Measurements from ENCODE around the gene TENM4.

Gene TENM4

GRCh38 chr11:79128291-79128690 lies 312.5 kb downstream of the TENM4 start:
- DNase-seq (ENCODE audit: low spot score in 2 of 2): no peak
- no peak overlapping the region for H3K27ac Mint-ChIP-seq (ENCODE audit: low read depth)
- no peaks in the 10 kb centered on the region for H3K36me3 Mint-ChIP-seq (ENCODE audit: insufficient read depth)
- H3K27me3 Mint-ChIP-seq: peaks cover 9% of the 10 kb centered on the region
- peaks cover 19% of the 10 kb centered on the region for H3K9me3 Mint-ChIP-seq
- no peak for ATAC-seq (replicated peaks; ENCODE audit: extremely low read depth, poor library complexity, severe bottlenecking)
- H3K4me1 Mint-ChIP-seq: no peaks in the 10 kb centered on the region
- no peak overlapping the region for H3K4me3 Mint-ChIP-seq

DNA sequence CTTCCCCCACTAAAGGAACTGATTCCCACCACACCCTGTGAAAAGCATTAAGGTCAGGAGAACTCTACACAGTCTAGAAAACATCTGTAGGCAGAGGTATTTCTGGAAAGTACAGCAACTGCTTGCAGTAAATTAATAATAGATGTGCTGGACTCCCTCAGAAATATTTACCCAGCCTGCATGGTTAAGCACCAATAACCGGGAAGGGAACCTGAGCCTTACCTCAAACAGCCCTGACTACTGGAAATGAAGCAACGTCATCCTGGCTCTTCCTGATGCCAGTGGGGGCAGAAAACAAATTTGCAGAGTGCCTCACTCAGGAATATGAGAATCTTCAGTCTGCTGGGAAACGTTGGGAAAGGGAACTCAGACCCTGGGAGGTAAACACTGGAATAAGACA lies 318.1 kb downstream of the TENM4 start:
- Mint-ChIP-seq H3K36me3 (ENCODE audit: insufficient read depth) (no peaks in the 10 kb centered on the region), H3K9me3 (peaks cover 6% of the 10 kb centered on the region), H3K27ac (ENCODE audit: low read depth) (no peak overlapping the region), H3K4me1 (no peaks in the 10 kb centered on the region), H3K27me3 (no peaks in the 10 kb centered on the region), H3K4me3 (no peak overlapping the region)
- ATAC-seq (replicated peaks; ENCODE audit: extremely low read depth, poor library complexity, severe bottlenecking): no peak
- DNase-seq (ENCODE audit: low spot score in 2 of 2): no peak

- H3K27me3 Mint-ChIP-seq: no peaks in the 10 kb centered on the region
- peaks cover 6% of the 10 kb centered on the region for H3K9me3 Mint-ChIP-seq
- no peak overlapping the region for H3K4me3 Mint-ChIP-seq
- H3K27ac Mint-ChIP-seq (ENCODE audit: low read depth): no peak overlapping the region
- H3K4me1 Mint-ChIP-seq: no peaks in the 10 kb centered on the region
- no peaks in the 10 kb centered on the region for H3K36me3 Mint-ChIP-seq (ENCODE audit: insufficient read depth)
- no peak for DNase-seq (ENCODE audit: low spot score in 2 of 2)
- no peak for ATAC-seq (replicated peaks; ENCODE audit: extremely low read depth, poor library complexity, severe bottlenecking)
Observed at GRCh38 chr11:79121351-79121750, 319.5 kb downstream of the TENM4 start.

GRCh38 chr11:79119491-79120284 lies 321.1 kb downstream of the TENM4 start:
- H3K27ac Mint-ChIP-seq (ENCODE audit: low read depth): no peak overlapping the region
- ATAC-seq (replicated peaks; ENCODE audit: extremely low read depth, poor library complexity, severe bottlenecking) (no peak), DNase-seq (ENCODE audit: low spot score in 2 of 2) (no peak)
- no peaks in the 10 kb centered on the region for H3K27me3 Mint-ChIP-seq
- H3K36me3 Mint-ChIP-seq (ENCODE audit: insufficient read depth): no peaks in the 10 kb centered on the region
- H3K4me3 Mint-ChIP-seq: no peak overlapping the region
- H3K4me1 Mint-ChIP-seq: no peaks in the 10 kb centered on the region
- H3K9me3 Mint-ChIP-seq: no peaks in the 10 kb centered on the region

GRCh38 chr11:79117488-79117887 lies 323.3 kb downstream of the TENM4 start:
- no peaks in the 10 kb centered on the region for H3K36me3 Mint-ChIP-seq (ENCODE audit: insufficient read depth)
- no peaks in the 10 kb centered on the region for H3K27me3 Mint-ChIP-seq
- H3K9me3 Mint-ChIP-seq: no peaks in the 10 kb centered on the region
- no peaks in the 10 kb centered on the region for H3K4me1 Mint-ChIP-seq
- DNase-seq (ENCODE audit: low spot score in 2 of 2) (no peak), ATAC-seq (replicated peaks; ENCODE audit: extremely low read depth, poor library complexity, severe bottlenecking) (no peak)
- H3K4me3 Mint-ChIP-seq: no peak overlapping the region
- no peak overlapping the region for H3K27ac Mint-ChIP-seq (ENCODE audit: low read depth)

DNA sequence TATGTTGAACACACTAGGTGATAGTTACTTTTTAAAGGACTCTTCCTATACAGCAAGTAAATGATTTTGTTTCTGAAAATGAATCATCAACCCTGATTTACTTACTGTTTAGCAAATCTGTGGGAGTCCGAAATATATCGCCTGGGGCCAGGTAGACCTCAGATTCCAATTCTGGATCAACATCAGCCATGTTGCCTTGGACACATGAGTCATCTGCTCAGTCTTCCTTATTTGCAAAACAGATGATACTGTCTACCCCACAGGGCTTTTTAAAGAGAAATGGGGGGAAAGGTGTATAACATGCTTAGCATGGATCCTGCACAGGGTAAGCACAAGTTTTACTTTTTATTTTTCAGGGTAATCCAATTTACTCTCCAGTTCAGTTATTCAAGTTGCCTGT lies 324.2 kb downstream of the TENM4 start:
- Mint-ChIP-seq H3K27me3 (no peaks in the 10 kb centered on the region), H3K9me3 (peaks cover 7% of the 10 kb centered on the region), H3K4me1 (no peaks in the 10 kb centered on the region), H3K27ac (ENCODE audit: low read depth) (no peak overlapping the region), H3K4me3 (no peak overlapping the region), H3K36me3 (ENCODE audit: insufficient read depth) (peaks cover 1% of the 10 kb centered on the region)
- DNase-seq (ENCODE audit: low spot score in 2 of 2) (no peak), ATAC-seq (replicated peaks; ENCODE audit: extremely low read depth, poor library complexity, severe bottlenecking) (no peak)

GRCh38 chr11:79113054-79113690 lies 327.7 kb downstream of the TENM4 start:
- Mint-ChIP-seq H3K36me3 (ENCODE audit: insufficient read depth) (peaks cover 1% of the 10 kb centered on the region), H3K27me3 (no peaks in the 10 kb centered on the region), H3K27ac (ENCODE audit: low read depth) (no peak overlapping the region), H3K4me3 (no peak overlapping the region), H3K4me1 (no peaks in the 10 kb centered on the region), H3K9me3 (peaks cover 10% of the 10 kb centered on the region)
- ATAC-seq (replicated peaks; ENCODE audit: extremely low read depth, poor library complexity, severe bottlenecking) (no peak), DNase-seq (ENCODE audit: low spot score in 2 of 2) (no peak)

DNA sequence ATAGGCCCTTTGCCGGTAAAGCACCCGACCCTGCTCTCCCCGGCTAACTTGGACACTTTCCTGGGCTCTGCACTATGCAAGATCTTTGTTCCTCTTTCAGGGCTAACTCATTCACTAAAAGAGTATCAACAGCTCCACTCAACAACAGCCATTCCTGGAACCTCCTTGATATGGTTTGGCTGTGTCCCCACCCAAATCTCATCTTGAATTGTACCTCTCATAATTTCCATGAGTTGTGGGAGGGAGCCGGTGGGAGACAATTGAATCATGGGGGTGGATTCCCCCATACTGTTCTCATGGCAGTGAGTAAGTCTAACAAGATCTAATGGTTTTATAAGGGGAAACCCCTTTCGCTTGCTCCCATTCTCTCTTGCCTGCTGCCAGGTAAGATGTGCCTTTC lies 330.0 kb downstream of the TENM4 start:
- Mint-ChIP-seq H3K4me3 (no peak overlapping the region), H3K4me1 (no peaks in the 10 kb centered on the region), H3K27me3 (no peaks in the 10 kb centered on the region), H3K27ac (ENCODE audit: low read depth) (no peak overlapping the region), H3K36me3 (ENCODE audit: insufficient read depth) (peaks cover 1% of the 10 kb centered on the region), H3K9me3 (peaks cover 10% of the 10 kb centered on the region)
- no peak for DNase-seq (ENCODE audit: low spot score in 2 of 2)
- no peak for ATAC-seq (replicated peaks; ENCODE audit: extremely low read depth, poor library complexity, severe bottlenecking)

DNA sequence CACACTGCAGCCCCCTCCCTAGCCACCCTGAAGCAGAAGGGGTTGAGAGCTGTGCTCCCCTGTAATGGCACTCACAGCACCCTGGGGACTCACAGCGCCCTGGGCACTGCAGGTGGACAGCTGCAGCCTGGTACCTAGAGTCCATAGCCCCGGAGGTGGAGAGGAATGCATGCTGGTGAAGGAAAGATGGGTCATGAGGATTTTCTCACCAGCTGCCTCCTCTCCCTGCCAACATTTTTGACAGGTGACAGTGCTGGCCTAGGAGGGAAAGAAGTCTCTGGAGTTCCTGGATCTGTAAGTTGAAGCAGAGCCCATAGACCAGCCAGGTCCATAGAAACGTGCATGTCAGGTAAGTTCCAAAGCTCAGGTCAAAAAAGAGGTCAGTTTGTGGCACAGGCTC lies 330.5 kb downstream of the TENM4 start:
- no peaks in the 10 kb centered on the region for H3K4me1 Mint-ChIP-seq
- no peak overlapping the region for H3K4me3 Mint-ChIP-seq
- H3K36me3 Mint-ChIP-seq (ENCODE audit: insufficient read depth): peaks cover 1% of the 10 kb centered on the region
- peaks cover 10% of the 10 kb centered on the region for H3K9me3 Mint-ChIP-seq
- no peaks in the 10 kb centered on the region for H3K27me3 Mint-ChIP-seq
- ATAC-seq (replicated peaks; ENCODE audit: extremely low read depth, poor library complexity, severe bottlenecking) (no peak), DNase-seq (ENCODE audit: low spot score in 2 of 2) (no peak)
- H3K27ac Mint-ChIP-seq (ENCODE audit: low read depth): no peak overlapping the region

DNA sequence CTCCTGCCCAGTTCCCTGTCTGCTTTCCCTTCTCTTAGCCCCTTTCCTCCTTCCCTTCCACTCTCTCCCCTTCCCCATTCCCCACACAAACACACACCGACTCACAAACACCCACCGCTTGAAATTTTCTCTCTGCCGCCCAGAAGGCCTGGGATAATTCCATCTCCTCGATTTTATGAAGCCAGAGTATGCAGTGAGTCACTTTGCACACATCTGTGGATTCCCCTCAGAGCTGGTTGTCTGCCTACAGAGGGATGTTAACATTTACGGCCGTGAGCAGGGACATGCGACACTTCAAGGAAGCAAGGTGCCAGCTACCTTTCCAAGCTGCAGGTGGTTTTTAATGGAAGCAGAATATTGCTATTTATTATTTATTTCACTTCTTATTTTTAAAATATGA lies 332.0 kb downstream of the TENM4 start:
- H3K4me3 Mint-ChIP-seq: no peak overlapping the region
- DNase-seq (ENCODE audit: low spot score in 2 of 2): no peak
- H3K27ac Mint-ChIP-seq (ENCODE audit: low read depth): no peak overlapping the region
- H3K9me3 Mint-ChIP-seq: peaks cover 10% of the 10 kb centered on the region
- no peak for ATAC-seq (replicated peaks; ENCODE audit: extremely low read depth, poor library complexity, severe bottlenecking)
- H3K27me3 Mint-ChIP-seq: no peaks in the 10 kb centered on the region
- H3K36me3 Mint-ChIP-seq (ENCODE audit: insufficient read depth): peaks cover 1% of the 10 kb centered on the region
- no peaks in the 10 kb centered on the region for H3K4me1 Mint-ChIP-seq

- Mint-ChIP-seq H3K9me3 (no peaks in the 10 kb centered on the region), H3K27ac (ENCODE audit: low read depth) (no peak overlapping the region), H3K27me3 (no peaks in the 10 kb centered on the region), H3K36me3 (ENCODE audit: insufficient read depth) (no peaks in the 10 kb centered on the region), H3K4me3 (no peak overlapping the region), H3K4me1 (no peaks in the 10 kb centered on the region)
- no peak for DNase-seq (ENCODE audit: low spot score in 2 of 2)
- ATAC-seq (replicated peaks; ENCODE audit: extremely low read depth, poor library complexity, severe bottlenecking): no peak
Observed at GRCh38 chr11:79102840-79103239, 338.0 kb downstream of the TENM4 start.

DNA sequence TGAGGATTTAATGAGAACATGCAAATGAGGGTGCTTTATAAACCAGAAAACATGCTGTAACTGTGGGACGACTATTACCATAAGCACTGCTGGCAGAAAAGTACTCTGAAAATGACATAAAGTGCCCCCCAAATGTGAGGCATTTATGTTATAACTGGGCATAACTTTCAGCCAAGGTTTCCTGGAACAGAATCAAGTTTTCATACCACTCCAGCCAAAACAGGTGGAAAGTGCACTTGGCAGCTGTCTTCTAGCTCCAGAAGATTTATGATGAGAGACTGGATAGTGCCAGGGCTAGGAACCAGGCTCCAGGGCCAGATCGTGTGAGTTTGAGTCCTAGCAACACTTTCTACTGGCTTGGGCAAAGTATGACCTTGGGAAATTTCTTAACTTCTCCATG lies 339.2 kb downstream of the TENM4 start:
- H3K27me3 Mint-ChIP-seq: no peaks in the 10 kb centered on the region
- ATAC-seq (replicated peaks; ENCODE audit: extremely low read depth, poor library complexity, severe bottlenecking) (no peak), DNase-seq (ENCODE audit: low spot score in 2 of 2) (no peak)
- no peak overlapping the region for H3K27ac Mint-ChIP-seq (ENCODE audit: low read depth)
- no peaks in the 10 kb centered on the region for H3K9me3 Mint-ChIP-seq
- no peaks in the 10 kb centered on the region for H3K4me1 Mint-ChIP-seq
- no peak overlapping the region for H3K4me3 Mint-ChIP-seq
- H3K36me3 Mint-ChIP-seq (ENCODE audit: insufficient read depth): no peaks in the 10 kb centered on the region

DNA sequence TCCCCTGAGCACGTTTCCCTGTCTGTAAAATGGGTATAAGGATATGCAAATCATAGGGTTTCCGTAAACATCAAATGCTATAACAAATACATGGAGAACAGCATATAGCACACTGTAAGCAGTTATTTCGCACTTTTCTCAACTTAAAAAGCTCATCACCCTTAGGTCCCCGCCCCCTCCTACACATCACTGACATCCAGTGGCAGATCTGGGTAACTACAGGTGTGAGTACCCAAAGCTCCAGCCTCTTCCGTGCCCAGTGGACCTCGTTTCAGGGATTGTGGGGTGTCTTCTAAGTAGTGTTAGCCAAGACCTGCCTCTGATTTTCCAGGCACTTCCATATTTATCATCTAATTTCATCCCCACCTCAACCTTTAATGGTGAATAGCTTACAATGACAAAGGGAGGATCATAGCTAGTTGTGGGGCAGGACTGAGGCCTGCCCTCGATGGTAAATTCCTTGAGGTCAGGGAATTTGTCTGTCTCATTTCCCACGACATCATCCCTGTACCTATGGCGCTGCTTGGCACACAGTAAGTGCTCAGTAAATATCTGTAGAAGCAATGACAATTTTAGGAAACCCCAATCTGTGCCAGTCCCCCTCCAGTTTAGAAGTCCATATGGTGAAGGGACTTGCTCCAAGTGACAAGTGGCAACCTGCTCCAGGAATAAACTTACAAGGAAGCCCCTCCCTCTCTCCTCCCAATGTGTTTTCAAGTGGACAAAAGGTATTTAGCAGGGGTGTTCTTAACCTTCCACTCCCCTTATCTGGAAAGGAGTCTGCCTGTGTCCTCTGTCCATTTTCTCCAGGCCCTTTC lies 340.5 kb downstream of the TENM4 start:
- DNase-seq (ENCODE audit: low spot score in 2 of 2) (no peak), ATAC-seq (replicated peaks; ENCODE audit: extremely low read depth, poor library complexity, severe bottlenecking) (no peak)

More for the DNA sequence above, 340.5 kb downstream of the TENM4 start:
- Mint-ChIP-seq H3K9me3 (no peaks in the 10 kb centered on the region), H3K27me3 (no peaks in the 10 kb centered on the region), H3K4me1 (no peaks in the 10 kb centered on the region), H3K4me3 (no peak overlapping the region), H3K36me3 (ENCODE audit: insufficient read depth) (no peaks in the 10 kb centered on the region), H3K27ac (ENCODE audit: low read depth) (no peak overlapping the region)

All from central memory CD8-positive, alpha-beta T cell (primary cell).